ENCODE measurements around the gene ZNF474.

Gene ZNF474

GRCh38 chr5:122153774-122154173 is 24.4 kb downstream of the ZNF474 start:
- no peak for DNase-seq (ENCODE audit: low spot score)

GRCh38 chr5:122154491-122154890 is 25.1 kb downstream of the ZNF474 start:
- no peak for DNase-seq (ENCODE audit: low spot score)

GRCh38 chr5:122154910-122155309 is 25.6 kb downstream of the ZNF474 start:
- no peak for DNase-seq (ENCODE audit: low spot score)

GRCh38 chr5:122155546-122155945 is 26.2 kb downstream of the ZNF474 start:
- no peak for DNase-seq (ENCODE audit: low spot score)

- no peak for DNase-seq (ENCODE audit: low spot score)
Measured at GRCh38 chr5:122156724-122157325, 27.5 kb downstream of the ZNF474 start.

- DNase-seq (ENCODE audit: low spot score), result no peak
Measured at GRCh38 chr5:122162100-122162638, 32.8 kb downstream of the ZNF474 start.

- no peak for DNase-seq (ENCODE audit: low spot score)
Measured at GRCh38 chr5:122163121-122164069, 34.0 kb downstream of the ZNF474 start.

- no peak for DNase-seq (ENCODE audit: low spot score)
Measured at GRCh38 chr5:122164070-122164435, 34.7 kb downstream of the ZNF474 start.

- no peak for DNase-seq (ENCODE audit: low spot score)
Measured at GRCh38 chr5:122164831-122165558, 35.6 kb downstream of the ZNF474 start.

- no peak for DNase-seq (ENCODE audit: low spot score)
Measured at GRCh38 chr5:122165559-122166078, 36.3 kb downstream of the ZNF474 start.

- no peak for DNase-seq (ENCODE audit: low spot score)
Measured at GRCh38 chr5:122169350-122170103, 40.2 kb downstream of the ZNF474 start.

GRCh38 chr5:122170620-122171019 is 41.3 kb downstream of the ZNF474 start:
- DNase-seq (ENCODE audit: low spot score), result no peak

GRCh38 chr5:122172207-122172606 is 42.9 kb downstream of the ZNF474 start:
- no peak for DNase-seq (ENCODE audit: low spot score)

GRCh38 chr5:122173474-122174415 is 44.4 kb downstream of the ZNF474 start:
- no peak for DNase-seq (ENCODE audit: low spot score)

GRCh38 chr5:122175091-122175490 is 45.7 kb downstream of the ZNF474 start:
- no peak for DNase-seq (ENCODE audit: low spot score)

GRCh38 chr5:122175852-122176251 is 46.5 kb downstream of the ZNF474 start:
- DNase-seq (ENCODE audit: low spot score), result no peak

- no peak for DNase-seq (ENCODE audit: low spot score)
Measured at GRCh38 chr5:122177161-122177560, 47.8 kb downstream of the ZNF474 start.

GRCh38 chr5:122179701-122180100 is 50.4 kb downstream of the ZNF474 start:
- DNase-seq (ENCODE audit: low spot score), result no peak

- no peak for DNase-seq (ENCODE audit: low spot score)
Measured at GRCh38 chr5:122180146-122180712, 50.9 kb downstream of the ZNF474 start.
